ENCODE measurements around the gene SRPK2. TPM values are rescaled to one million over a fixed set of nuclear protein-coding genes. Genes with fewer than 3 reads are reported as not detected.

SRPK2 gene
- total and polyA plus RNA-seq, 2 of the 13 experiments (the other 11 are each of a cell fraction or from before 2014, with no cell fraction given) = 10.1 to 22.3 TPM

DNA sequence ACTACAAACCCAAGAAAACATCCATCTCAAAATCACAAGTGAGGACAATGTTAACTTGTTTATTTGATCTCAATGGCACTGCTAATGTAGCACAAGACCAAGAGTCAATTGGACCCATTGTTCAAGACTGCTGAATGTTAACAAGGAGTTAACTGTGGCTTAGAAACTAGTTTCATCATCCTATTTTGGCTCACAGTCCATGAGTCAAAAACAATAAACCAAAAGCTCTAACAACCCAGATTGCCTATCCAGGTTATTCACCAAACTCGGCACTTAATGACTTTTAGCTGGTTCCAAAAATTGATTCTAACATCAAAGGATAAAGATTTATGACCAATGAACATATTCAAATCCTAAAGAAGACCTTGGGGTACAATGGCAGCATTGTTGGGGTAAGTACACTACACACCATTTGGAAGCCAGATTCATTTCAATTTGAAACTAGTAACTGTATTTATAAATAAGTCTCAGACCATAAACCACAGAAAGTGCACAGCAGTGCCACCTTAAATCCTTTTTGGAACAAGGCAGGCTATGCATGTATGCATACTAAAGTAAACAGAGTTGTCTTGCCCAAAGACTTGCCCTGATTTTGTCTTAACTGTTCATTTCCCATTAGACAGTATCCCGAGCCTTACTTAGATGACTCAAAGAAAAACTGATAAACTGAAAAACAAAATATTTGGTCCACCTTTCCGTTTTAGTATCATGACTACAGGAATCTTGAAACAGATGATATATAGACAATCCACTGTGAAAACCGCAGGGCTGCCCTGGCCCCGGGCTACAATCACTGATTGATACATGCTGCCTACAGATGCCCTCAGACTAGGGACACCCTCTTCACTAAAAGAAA is 84.5 kb downstream of the SRPK2 start (continued):
- TF ChIP-seq, protein P1, sequence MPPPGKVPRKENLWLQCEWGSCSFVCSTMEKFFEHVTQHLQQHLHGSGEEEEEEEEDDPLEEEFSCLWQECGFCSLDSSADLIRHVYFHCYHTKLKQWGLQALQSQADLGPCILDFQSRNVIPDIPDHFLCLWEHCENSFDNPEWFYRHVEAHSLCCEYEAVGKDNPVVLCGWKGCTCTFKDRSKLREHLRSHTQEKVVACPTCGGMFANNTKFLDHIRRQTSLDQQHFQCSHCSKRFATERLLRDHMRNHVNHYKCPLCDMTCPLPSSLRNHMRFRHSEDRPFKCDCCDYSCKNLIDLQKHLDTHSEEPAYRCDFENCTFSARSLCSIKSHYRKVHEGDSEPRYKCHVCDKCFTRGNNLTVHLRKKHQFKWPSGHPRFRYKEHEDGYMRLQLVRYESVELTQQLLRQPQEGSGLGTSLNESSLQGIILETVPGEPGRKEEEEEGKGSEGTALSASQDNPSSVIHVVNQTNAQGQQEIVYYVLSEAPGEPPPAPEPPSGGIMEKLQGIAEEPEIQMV (CRISPR knock-in tag; IDR thresholded peaks at IDR 0.05; ENCODE audit: low read depth) = no peak
- TF ChIP-seq, protein P2, sequence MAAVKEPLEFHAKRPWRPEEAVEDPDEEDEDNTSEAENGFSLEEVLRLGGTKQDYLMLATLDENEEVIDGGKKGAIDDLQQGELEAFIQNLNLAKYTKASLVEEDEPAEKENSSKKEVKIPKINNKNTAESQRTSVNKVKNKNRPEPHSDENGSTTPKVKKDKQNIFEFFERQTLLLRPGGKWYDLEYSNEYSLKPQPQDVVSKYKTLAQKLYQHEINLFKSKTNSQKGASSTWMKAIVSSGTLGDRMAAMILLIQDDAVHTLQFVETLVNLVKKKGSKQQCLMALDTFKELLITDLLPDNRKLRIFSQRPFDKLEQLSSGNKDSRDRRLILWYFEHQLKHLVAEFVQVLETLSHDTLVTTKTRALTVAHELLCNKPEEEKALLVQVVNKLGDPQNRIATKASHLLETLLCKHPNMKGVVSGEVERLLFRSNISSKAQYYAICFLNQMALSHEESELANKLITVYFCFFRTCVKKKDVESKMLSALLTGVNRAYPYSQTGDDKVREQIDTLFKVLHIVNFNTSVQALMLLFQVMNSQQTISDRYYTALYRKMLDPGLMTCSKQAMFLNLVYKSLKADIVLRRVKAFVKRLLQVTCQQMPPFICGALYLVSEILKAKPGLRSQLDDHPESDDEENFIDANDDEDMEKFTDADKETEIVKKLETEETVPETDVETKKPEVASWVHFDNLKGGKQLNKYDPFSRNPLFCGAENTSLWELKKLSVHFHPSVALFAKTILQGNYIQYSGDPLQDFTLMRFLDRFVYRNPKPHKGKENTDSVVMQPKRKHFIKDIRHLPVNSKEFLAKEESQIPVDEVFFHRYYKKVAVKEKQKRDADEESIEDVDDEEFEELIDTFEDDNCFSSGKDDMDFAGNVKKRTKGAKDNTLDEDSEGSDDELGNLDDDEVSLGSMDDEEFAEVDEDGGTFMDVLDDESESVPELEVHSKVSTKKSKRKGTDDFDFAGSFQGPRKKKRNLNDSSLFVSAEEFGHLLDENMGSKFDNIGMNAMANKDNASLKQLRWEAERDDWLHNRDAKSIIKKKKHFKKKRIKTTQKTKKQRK (IDR thresholded peaks at IDR 0.05; ENCODE audit: low read length) = no peak
- TF ChIP-seq RCOR2 (CRISPR knock-in tag; IDR thresholded peaks at IDR 0.05) = peak; percentile 57; the same call in 1 of the 2 replicates
- TF ChIP-seq ZKSCAN5 (CRISPR knock-in tag; IDR thresholded peaks at IDR 0.05) = no peak
- TF ChIP-seq FOXA3 (CRISPR knock-in tag; IDR thresholded peaks at IDR 0.05) = peak; percentile 63; the same call in 1 of the 2 replicates
- TF ChIP-seq NFIC (IDR thresholded peaks at IDR 0.05; ENCODE audit: low read length) = 0 out of 2 replicates have a peak, but pooled peaks have one; percentile 23
- TF ChIP-seq, protein P3, sequence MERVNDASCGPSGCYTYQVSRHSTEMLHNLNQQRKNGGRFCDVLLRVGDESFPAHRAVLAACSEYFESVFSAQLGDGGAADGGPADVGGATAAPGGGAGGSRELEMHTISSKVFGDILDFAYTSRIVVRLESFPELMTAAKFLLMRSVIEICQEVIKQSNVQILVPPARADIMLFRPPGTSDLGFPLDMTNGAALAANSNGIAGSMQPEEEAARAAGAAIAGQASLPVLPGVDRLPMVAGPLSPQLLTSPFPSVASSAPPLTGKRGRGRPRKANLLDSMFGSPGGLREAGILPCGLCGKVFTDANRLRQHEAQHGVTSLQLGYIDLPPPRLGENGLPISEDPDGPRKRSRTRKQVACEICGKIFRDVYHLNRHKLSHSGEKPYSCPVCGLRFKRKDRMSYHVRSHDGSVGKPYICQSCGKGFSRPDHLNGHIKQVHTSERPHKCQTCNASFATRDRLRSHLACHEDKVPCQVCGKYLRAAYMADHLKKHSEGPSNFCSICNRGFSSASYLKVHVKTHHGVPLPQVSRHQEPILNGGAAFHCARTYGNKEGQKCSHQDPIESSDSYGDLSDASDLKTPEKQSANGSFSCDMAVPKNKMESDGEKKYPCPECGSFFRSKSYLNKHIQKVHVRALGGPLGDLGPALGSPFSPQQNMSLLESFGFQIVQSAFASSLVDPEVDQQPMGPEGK (CRISPR knock-in tag; IDR thresholded peaks at IDR 0.05) = no peak
- no peak for TF ChIP-seq TAF1 (CRISPR knock-in tag; IDR thresholded peaks at IDR 0.05)
- TF ChIP-seq, protein P4, sequence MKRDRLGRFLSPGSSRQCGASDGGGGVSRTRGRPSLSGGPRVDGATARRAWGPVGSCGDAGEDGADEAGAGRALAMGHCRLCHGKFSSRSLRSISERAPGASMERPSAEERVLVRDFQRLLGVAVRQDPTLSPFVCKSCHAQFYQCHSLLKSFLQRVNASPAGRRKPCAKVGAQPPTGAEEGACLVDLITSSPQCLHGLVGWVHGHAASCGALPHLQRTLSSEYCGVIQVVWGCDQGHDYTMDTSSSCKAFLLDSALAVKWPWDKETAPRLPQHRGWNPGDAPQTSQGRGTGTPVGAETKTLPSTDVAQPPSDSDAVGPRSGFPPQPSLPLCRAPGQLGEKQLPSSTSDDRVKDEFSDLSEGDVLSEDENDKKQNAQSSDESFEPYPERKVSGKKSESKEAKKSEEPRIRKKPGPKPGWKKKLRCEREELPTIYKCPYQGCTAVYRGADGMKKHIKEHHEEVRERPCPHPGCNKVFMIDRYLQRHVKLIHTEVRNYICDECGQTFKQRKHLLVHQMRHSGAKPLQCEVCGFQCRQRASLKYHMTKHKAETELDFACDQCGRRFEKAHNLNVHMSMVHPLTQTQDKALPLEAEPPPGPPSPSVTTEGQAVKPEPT (CRISPR knock-in tag; IDR thresholded peaks at IDR 0.05; ENCODE audit: low read depth) = peak; percentile 97
- TF ChIP-seq ZNF652 (CRISPR knock-in tag; IDR thresholded peaks at IDR 0.05; ENCODE audit: borderline replicate concordance, low read depth) = peak; percentile 97
- no peak for TF ChIP-seq ZNF260 (CRISPR knock-in tag; IDR thresholded peaks at IDR 0.05; ENCODE audit: borderline replicate concordance, low read depth)
- 0 out of 2 replicates have a peak, but pooled peaks have one; percentile 48 for TF ChIP-seq CCDC6 (CRISPR knock-in tag; IDR thresholded peaks at IDR 0.05)
- TF ChIP-seq GATAD2A (CRISPR knock-in tag; IDR thresholded peaks at IDR 0.05) = peak; percentile 90
- TF ChIP-seq EED (CRISPR knock-in tag; IDR thresholded peaks at IDR 0.05) = no peak
- 0 out of 2 replicates have a peak, but pooled peaks have one; percentile 50 for TF ChIP-seq ZNF792 (CRISPR knock-in tag; IDR thresholded peaks at IDR 0.05)
- no peak for TF ChIP-seq PLRG1 (conservative IDR thresholded peaks at IDR 0.05)
- peak; percentile 35; the same call in 1 of the 2 replicates for TF ChIP-seq SAP130 (CRISPR knock-in tag; IDR thresholded peaks at IDR 0.05; ENCODE audit: low read depth)
- TF ChIP-seq TCF7L2 (IDR thresholded peaks at IDR 0.05; ENCODE audit: low read depth, low read length) = 0 out of 2 replicates have a peak, but pooled peaks have one; percentile 18
- no peak for TF ChIP-seq KAT2B (IDR thresholded peaks at IDR 0.05; ENCODE audit: borderline replicate concordance, low read depth, low read length)
- TF ChIP-seq DMAP1 (CRISPR knock-in tag; IDR thresholded peaks at IDR 0.05) = 0 out of 2 replicates have a peak, but pooled peaks have one; percentile 31
- 0 out of 2 replicates have a peak, but pooled peaks have one; percentile 25 for TF ChIP-seq ATF7 (IDR thresholded peaks at IDR 0.05)
- TF ChIP-seq ATF7 (CRISPR knock-in tag; IDR thresholded peaks at IDR 0.05) = no peak; the same call in 1 of the 2 replicates
- TF ChIP-seq ZNF644 (CRISPR knock-in tag; IDR thresholded peaks at IDR 0.05; ENCODE audit: low read depth) = peak; percentile 94

Measured in HepG2 (cell line).